Fibroblast of the aortic adventitia (primary cell): Measurements from ENCODE around the gene COG2. TPM values are rescaled to one million over a fixed set of nuclear protein-coding genes. Genes with fewer than 3 reads are reported as not detected.

Experiments used
- DNase-seq: peaks from one replicate; pipeline ENCODE4 v3.0.0-alpha.2; 2010; ENCODE audit warnings: low read depth
- H3K4me3 ChIP-seq: 2 replicates; pipeline ENCODE4 v1.5.1; 2011; ENCODE audit warnings: low read depth, mild to moderate bottlenecking, control low read depth, low read length, moderate library complexity
- CTCF ChIP-seq: IDR thresholded peaks from 2 replicates; pipeline ENCODE4 v1.5.1; 2011; ENCODE audit warnings: mild to moderate bottlenecking, low read length, control low read depth, inconsistent platforms; ENCODE audit not compliant: insufficient read depth
- total RNA-seq: library from RNA; depleted of rRNA; stranded (reverse); fragments of >200 nt; gene quantifications from 2 replicates; pipeline ENCODE4 v1.2.3, GENCODE V29; 2012; ENCODE audit warnings: low replicate concordance

COG2 gene
- total RNA-seq, 1 donor = 22.1 TPM

DNA sequence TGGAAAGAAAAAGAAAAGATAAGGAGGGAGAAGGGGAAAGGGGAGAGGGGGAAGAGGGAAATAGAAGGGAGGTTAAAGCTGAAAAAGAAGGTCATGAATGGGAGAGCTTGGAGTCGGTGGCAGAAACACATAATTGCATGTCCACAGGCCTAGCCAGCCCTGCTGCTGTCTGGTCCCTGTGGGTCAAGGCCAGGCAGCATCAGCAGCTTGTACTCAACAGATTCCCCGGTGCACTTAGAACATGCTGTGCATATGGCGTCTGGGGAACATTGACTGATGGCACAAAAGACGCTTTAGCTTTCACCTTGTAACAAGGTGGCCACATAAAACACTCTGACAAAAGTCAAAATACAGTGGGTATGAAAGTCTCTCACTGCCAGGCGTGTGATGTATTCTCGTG, 25.9 kb downstream of the COG2 start:
- DNase-seq = no peak
- no peak for TF ChIP-seq CTCF
- no peak overlapping the region for H3K4me3 ChIP-seq

DNA sequence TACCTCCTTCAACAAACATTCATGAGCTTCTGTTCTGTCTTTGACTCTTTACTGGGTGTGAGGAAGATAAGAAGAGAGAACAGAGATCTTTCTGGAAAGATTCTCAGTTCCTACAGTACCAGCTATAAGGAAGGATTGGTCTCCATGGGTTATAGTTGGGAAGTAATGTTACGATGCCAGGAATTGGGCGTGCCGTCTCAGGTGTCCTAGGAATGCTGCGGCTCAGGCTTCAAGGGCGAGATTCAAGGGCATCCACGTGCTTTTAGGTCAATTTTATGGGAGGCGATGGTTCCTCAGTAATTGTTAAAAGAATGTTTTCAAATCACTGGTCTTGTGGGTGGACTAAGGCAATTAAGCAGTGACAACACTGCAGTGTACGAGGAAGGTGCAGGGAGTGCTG, 27.3 kb downstream of the COG2 start:
- no peak overlapping the region for H3K4me3 ChIP-seq
- TF ChIP-seq CTCF = no peak
- DNase-seq = no peak

DNA sequence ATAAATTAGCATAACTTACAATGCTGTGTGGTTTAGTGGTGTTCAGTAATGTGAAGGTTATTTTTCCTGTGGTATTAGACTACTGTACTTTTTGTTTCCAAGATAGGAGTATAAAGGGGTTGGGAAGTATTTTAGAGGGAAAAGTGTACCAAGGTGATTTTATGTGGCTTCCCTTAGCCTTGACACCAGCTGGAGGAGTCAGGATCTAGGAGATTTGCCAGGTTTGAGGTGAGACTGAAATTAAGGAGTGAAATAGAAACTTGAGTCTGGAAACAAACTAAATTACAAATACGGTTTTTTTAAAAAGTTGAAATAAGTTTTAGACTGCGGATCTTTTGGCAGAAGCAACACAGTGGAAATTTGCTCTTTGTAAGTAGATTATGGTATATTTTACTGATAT, 32.3 kb downstream of the COG2 start:
- no peak overlapping the region for H3K4me3 ChIP-seq
- DNase-seq = no peak
- no peak for TF ChIP-seq CTCF

- TF ChIP-seq CTCF = no peak
- no peak for DNase-seq
- no peak overlapping the region for H3K4me3 ChIP-seq
Measured at GRCh38 chr1:230677200-230677599, 34.9 kb downstream of the COG2 start.

GRCh38 chr1:230679192-230679591, 36.9 kb downstream of the COG2 start:
- no peak for TF ChIP-seq CTCF
- DNase-seq = no peak
- no peak overlapping the region for H3K4me3 ChIP-seq

- no peak for DNase-seq
- H3K4me3 ChIP-seq = no peak overlapping the region
- TF ChIP-seq CTCF = no peak
Measured at GRCh38 chr1:230679825-230680224, 37.5 kb downstream of the COG2 start.

GRCh38 chr1:230680300-230681025, 38.2 kb downstream of the COG2 start:
- H3K4me3 ChIP-seq = no peak overlapping the region
- TF ChIP-seq CTCF = no peak
- no peak for DNase-seq
